ENCODE data around the gene MRPL52.

DNA sequence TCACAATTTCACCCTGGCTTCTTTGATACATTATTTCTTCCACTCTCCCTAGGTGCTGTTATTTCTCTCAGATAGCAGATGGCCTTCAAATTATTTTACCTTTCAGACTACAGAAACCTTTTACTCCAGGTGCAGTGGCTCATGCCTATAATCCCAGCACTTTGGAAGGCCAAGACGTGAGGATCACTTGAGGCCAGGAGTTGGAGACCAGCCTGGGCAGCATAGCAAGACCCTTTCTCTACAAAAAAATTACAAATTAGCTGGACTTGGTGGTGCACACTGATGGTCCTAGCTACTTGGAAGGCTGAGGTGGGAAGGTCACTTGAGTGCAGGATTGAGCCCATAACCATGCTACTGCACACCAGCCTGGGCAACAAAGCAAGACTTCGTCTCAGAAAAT is 37.5 kb upstream of the MRPL52 start:
- no peak for TF ChIP-seq EP300 (IDR thresholded peaks at IDR 0.05)
- TF ChIP-seq, protein P1, sequence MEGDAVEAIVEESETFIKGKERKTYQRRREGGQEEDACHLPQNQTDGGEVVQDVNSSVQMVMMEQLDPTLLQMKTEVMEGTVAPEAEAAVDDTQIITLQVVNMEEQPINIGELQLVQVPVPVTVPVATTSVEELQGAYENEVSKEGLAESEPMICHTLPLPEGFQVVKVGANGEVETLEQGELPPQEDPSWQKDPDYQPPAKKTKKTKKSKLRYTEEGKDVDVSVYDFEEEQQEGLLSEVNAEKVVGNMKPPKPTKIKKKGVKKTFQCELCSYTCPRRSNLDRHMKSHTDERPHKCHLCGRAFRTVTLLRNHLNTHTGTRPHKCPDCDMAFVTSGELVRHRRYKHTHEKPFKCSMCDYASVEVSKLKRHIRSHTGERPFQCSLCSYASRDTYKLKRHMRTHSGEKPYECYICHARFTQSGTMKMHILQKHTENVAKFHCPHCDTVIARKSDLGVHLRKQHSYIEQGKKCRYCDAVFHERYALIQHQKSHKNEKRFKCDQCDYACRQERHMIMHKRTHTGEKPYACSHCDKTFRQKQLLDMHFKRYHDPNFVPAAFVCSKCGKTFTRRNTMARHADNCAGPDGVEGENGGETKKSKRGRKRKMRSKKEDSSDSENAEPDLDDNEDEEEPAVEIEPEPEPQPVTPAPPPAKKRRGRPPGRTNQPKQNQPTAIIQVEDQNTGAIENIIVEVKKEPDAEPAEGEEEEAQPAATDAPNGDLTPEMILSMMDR (IDR thresholded peaks at IDR 0.05) = no peak
- no peak for TF ChIP-seq POLR2A (IDR thresholded peaks at IDR 0.05; ENCODE audit: low read depth)

All from esophagus muscularis mucosa (tissue), 4 donors.